Islet of Langerhans (tissue), 1 donor: Measurements from ENCODE around the gene RPS6KA6.
"Not testable (repeated sequence)": the region's sequence is repeated elsewhere in the genome, so short reads cannot be mapped to it uniquely, and the experiment has no call there.

Experiments used
- FAIRE-seq: peaks from one replicate; lab custom pipeline; 2011; peaks lifted over from hg19 to GRCh38; lab: Jason Lieb, UNC

RPS6KA6 gene

GRCh38 chrX:84162401-84162800 lies 25.6 kb downstream of the RPS6KA6 start:
- no peak for FAIRE-seq

- peak; percentile 81 for FAIRE-seq
Observed at GRCh38 chrX:84161641-84162040, 26.4 kb downstream of the RPS6KA6 start.

- FAIRE-seq: no peak
Observed at GRCh38 chrX:84160736-84161135, 27.3 kb downstream of the RPS6KA6 start.

GRCh38 chrX:84156821-84157220 lies 31.2 kb downstream of the RPS6KA6 start:
- no peak for FAIRE-seq

DNA sequence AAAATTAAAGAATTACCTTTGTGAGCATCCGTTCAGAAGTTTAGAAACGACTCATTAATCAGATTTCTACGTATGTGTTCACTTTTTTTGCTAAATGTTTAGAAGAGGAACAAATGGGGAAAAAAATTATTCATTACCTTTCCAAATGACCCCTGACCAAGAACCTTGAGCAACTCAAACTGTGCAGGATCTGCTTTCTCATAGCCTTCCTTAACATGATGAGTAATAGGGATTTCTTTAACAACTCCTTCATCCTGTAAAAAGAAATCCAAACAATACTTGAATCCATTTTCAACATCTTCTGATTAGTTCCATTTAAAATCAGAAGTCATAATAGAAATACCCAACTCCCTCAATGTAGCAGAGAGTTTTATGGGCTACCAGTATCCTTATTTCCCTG lies 32.1 kb downstream of the RPS6KA6 start:
- FAIRE-seq: no peak

DNA sequence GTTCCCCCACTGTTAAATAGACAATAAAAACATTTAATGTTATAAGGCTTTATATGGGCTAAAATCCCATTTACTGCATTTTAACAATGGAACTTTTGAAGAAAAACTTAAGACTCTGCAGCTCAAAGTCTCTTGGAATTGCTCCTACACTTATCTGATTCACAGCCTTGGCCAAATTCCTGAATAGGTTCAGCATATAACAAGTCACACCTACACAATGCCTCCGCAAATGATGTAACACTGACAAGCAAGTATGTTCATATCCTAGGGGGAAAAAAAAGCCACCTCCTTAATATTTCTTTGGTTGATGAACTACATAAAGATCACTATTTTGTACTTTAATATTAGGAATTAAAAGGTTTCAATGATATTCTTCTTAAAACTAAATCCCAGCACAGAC lies 34.5 kb downstream of the RPS6KA6 start:
- no peak for FAIRE-seq

- no peak for FAIRE-seq
Observed at GRCh38 chrX:84144991-84145390, 43.0 kb downstream of the RPS6KA6 start.

DNA sequence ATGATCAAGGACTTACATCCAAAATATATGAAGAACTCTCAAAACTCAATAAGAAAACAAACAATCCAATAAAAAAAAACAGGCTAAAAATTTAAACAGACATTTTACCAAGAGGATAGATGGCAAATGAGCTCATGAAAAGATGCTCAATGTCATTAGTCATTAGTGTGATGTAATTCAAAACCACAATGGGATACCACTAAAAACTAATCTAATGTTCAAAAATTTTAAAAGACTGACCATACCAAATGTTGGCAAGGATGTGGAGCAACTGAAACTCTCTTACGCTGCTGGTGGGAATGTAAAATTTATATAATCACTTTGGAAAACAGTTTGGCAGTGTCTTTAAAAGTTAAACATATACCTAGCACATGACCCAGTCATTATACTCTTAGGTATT lies 43.7 kb downstream of the RPS6KA6 start:
- no peak for FAIRE-seq

- FAIRE-seq: no peak
Observed at GRCh38 chrX:84133023-84133422, 55.0 kb downstream of the RPS6KA6 start.

DNA sequence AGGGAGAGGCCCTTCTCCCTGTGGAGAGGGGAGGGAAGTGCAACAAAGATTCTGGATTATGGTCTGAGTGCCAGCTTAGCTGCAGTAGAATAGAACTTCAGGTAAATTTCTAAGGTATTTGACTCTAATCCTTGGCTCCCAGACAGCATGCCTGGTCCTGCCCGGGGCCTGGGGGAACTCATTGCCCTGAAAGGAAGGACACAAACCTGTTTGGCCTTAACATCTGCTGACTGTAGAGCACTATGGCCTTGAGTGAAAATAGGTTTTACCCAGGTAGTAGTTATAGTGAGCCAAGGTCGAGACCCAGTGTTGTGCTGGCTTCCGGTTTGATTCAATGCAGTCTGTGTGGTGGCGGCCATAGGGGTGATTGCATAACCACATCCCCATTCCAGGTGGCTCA lies 64.4 kb downstream of the RPS6KA6 start:
- no peak for FAIRE-seq

DNA sequence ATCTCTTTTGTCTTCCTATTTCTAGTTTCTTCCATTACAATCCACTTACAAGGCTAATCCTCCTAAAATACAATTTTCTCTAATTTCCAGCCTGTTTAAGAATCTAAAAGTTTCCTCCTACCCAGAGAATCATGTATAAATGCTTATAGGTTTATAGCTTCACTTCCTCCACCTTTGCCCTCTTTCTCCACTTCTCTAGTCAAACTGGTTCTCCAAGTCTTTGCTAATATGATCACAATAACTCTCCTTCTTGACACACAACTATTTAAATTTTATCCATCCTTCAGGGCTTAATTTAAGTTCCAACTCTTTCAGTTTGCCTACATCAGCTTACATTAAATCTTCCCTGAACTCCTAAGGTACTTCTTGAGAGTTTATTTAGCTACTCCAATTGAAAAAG lies 69.2 kb downstream of the RPS6KA6 start:
- FAIRE-seq: no peak

GRCh38 chrX:84118315-84118714 lies 69.7 kb downstream of the RPS6KA6 start:
- no peak for FAIRE-seq

DNA sequence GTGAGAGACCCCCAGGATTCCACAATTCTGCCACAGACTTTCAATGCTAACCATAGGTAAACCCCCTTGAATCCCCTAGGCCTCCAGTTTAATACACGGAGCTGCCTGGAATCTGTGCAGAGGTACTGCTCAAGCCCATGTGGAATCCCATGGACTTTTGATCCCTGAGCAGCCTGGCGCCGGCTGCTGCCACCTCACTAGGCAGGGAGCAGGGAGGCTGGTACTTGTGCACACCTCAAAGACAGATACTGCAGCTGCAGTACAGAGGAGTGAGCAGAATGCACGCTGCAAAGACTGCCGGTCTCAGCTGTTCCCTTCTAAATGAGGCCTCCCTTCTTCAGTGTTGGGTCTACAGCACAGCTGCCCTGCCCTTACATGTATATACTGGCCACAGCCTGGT lies 79.4 kb downstream of the RPS6KA6 start:
- no peak for FAIRE-seq

GRCh38 chrX:84099120-84099519 lies 88.9 kb downstream of the RPS6KA6 start:
- no peak for FAIRE-seq

- FAIRE-seq: not testable (repeated sequence)
Observed at GRCh38 chrX:84079479-84080197, 108.4 kb downstream of the RPS6KA6 start.

- no peak for FAIRE-seq
Observed at GRCh38 chrX:84078991-84079390, 109.0 kb downstream of the RPS6KA6 start.

- FAIRE-seq: no peak
Observed at GRCh38 chrX:84064814-84065213, 123.2 kb downstream of the RPS6KA6 start.

DNA sequence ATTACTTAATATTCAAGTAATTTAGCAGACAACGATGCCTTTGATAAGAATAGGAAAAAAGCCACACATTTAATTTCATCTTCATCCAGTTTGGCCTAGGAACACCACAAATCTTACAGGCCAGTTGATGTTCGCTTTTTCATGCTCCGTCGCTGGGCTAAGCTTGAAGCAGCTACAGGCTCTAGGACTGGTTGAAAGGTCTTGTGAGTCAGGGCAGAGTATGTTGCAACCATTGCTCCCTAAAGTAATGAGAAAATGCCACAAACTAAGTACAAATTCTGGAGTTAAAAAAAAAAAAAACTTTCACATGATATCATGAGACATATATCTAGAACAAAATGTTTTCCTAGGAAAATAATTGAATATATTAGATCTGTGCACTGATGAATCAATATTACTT lies 123.8 kb downstream of the RPS6KA6 start:
- FAIRE-seq: no peak

- no peak for FAIRE-seq
Observed at GRCh38 chrX:84047339-84047738, 140.7 kb downstream of the RPS6KA6 start.

DNA sequence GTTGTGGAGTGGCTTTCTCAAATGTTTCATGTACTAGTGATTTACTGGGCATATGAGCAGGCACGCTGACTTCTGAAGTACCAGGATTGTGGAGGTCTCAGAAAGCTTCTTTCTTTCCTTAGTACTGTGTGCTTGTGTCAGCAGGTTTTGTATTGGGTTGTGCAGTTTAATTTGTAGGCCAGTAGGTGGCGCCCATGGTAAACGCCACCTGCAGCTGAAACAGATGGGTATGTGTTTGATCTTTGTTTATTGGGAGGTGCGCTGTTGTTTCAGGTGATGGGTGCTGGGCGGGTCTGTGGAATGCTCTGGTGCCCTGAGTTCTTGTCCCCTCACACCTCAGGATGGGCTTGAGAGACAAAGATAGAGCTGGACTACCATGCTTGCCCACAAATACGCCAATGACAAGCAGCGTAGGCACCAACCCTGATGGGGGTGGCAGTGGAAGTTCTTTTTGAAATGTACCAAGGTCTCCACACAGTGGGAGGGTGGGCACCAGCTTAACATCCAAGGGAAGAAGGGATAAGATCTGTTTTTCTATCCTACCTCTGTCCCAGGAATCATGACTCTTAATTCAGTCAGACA lies 141.5 kb downstream of the RPS6KA6 start:
- FAIRE-seq: no peak

GRCh38 chrX:84044051-84044450 lies 143.9 kb downstream of the RPS6KA6 start:
- FAIRE-seq: no peak
